ENCODE measurements around the gene NPL.

GRCh38 chr1:182756423-182756822 lies 33.1 kb upstream of the NPL start:
- TF ChIP-seq POLR2A (IDR thresholded peaks at IDR 0.05) (no peak), CTCF (IDR thresholded peaks at IDR 0.05) (no peak)
